Nephron (organoid): ENCODE measurements around the gene CLK3.

Source experiments
- H3K27ac Mint-ChIP-seq, 3 experiments: 2 replicates each; pipeline ENCODE4 v1.8.0; 2020; ENCODE audit warnings: mixed read lengths in 3 of 3, mild to moderate bottlenecking in 2 of 3, moderate library complexity in 1 of 3
- H3K27me3 Mint-ChIP-seq: 2 replicates; pipeline ENCODE4 v1.8.0; 2021; ENCODE audit warnings: low read depth, mild to moderate bottlenecking, moderate library complexity, mixed read lengths
- H3K36me3 Mint-ChIP-seq: 2 replicates; pipeline ENCODE4 v1.8.0; 2020; ENCODE audit warnings: low read depth, mixed read lengths
- H3K4me1 Mint-ChIP-seq: 2 replicates; pipeline ENCODE4 v1.8.0; 2020; ENCODE audit warnings: mixed read lengths
- H3K4me3 Mint-ChIP-seq, 3 experiments: 2 replicates each; pipeline ENCODE4 v1.8.0; 2020; ENCODE audit warnings: mild to moderate bottlenecking in 3 of 3, mixed read lengths in 3 of 3, moderate library complexity in 2 of 3
- H3K9me3 Mint-ChIP-seq: 2 replicates; pipeline ENCODE4 v1.8.0; 2020; ENCODE audit warnings: mixed read lengths
- TF ChIP-seq, protein P1 (sequence below), 3 experiments: fragments of 200-600 bp; sonication (generic); IDR thresholded peaks; one replicate each; pipeline ENCODE4 v1.5.0; 2021; ENCODE audit warnings: antibody characterized with exemption in 3 of 3; ENCODE audit not compliant: unreplicated experiment in 3 of 3

The CLK3 gene

DNA sequence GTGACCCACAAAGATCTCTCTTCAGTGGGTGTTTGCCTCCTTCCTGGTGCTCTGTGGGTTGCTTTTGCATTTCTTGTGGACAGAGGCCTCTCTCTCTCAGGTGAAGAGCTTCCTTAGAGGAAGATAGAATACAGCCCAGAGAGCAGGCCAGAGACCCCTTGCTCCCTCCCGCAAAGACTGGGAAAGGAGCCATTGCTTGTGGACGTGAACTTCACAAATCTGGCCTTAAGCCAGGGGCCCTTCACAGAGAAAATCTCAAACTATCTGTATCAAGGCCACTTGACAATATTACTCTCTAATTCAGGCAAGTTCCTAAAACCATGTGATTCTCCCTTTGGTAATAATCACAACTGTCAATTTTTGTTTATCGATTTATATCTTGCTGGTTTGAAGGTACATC lies 30.4 kb upstream of the CLK3 start:
- Mint-ChIP-seq H3K4me1 (peaks cover 24% of the 10 kb centered on the region), H3K27ac (no peak overlapping the region), H3K36me3 (peaks cover 31% of the 10 kb centered on the region), H3K9me3 (no peaks in the 10 kb centered on the region), H3K4me3 (no peak overlapping the region), H3K27me3 (no peaks in the 10 kb centered on the region)
- TF ChIP-seq, protein P1, sequence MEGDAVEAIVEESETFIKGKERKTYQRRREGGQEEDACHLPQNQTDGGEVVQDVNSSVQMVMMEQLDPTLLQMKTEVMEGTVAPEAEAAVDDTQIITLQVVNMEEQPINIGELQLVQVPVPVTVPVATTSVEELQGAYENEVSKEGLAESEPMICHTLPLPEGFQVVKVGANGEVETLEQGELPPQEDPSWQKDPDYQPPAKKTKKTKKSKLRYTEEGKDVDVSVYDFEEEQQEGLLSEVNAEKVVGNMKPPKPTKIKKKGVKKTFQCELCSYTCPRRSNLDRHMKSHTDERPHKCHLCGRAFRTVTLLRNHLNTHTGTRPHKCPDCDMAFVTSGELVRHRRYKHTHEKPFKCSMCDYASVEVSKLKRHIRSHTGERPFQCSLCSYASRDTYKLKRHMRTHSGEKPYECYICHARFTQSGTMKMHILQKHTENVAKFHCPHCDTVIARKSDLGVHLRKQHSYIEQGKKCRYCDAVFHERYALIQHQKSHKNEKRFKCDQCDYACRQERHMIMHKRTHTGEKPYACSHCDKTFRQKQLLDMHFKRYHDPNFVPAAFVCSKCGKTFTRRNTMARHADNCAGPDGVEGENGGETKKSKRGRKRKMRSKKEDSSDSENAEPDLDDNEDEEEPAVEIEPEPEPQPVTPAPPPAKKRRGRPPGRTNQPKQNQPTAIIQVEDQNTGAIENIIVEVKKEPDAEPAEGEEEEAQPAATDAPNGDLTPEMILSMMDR (IDR thresholded peaks at IDR 0.05; ENCODE audit: unreplicated experiment in 3 of 3) = no peak

DNA sequence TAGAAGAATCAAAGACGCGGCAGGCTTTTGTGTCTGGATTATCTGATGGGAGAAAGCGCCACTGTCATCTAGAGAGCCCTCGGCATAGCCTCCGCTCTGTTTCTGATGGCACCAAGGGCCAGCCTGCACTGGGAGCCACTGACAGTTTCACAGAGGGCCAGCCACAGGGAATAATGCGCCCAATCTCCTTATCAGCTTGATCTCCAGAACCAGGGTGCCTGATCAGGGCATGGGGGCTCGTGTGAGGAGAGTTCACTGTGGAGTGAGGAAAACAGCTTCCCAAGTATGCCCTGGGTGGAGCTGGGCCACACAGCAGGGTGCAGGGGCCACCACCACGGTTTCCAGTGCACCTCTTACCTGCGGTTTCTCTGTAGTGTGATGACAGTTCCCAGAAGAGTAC lies 29.8 kb upstream of the CLK3 start:
- Mint-ChIP-seq H3K36me3 (peaks cover 35% of the 10 kb centered on the region), H3K9me3 (no peaks in the 10 kb centered on the region), H3K4me3 (no peak overlapping the region), H3K27ac (no peak overlapping the region), H3K4me1 (peaks cover 24% of the 10 kb centered on the region), H3K27me3 (no peaks in the 10 kb centered on the region)
- TF ChIP-seq, protein P1 (IDR thresholded peaks at IDR 0.05; ENCODE audit: unreplicated experiment in 3 of 3) = no peak

- no peaks in the 10 kb centered on the region for H3K9me3 Mint-ChIP-seq
- peaks cover 63% of the 10 kb centered on the region for H3K36me3 Mint-ChIP-seq
- H3K4me3 Mint-ChIP-seq = no peak overlapping the region
Measured at GRCh38 chr15:74589826-74590225, 25.8 kb upstream of the CLK3 start.

DNA sequence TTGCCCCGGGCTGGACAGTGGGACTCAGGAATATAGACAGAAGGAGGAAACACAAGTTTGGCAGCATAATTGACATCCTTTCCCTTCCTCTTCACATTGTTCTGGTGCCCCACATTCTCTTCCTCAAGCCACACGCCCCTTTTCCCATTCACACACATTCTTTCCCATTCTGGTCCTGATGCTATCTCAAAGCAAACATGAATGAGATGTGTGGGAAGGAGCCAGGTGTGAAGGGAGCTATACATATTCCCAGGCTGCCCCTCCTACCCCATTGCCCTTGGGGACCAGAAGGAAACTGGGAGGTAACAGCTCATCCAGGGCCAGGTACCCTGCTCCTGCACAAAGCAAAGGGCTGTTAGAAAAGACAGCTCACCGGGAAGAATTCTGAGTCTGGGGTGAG lies 23.4 kb upstream of the CLK3 start:
- H3K9me3 Mint-ChIP-seq = no peaks in the 10 kb centered on the region

More at GRCh38 chr15:74589826-74590225, 25.8 kb upstream of the CLK3 start:
- TF ChIP-seq, protein P1 (IDR thresholded peaks at IDR 0.05; ENCODE audit: unreplicated experiment in 3 of 3) = no peak
- Mint-ChIP-seq H3K27ac (no peak overlapping the region), H3K27me3 (no peaks in the 10 kb centered on the region), H3K4me1 (peaks cover 8% of the 10 kb centered on the region)

DNA sequence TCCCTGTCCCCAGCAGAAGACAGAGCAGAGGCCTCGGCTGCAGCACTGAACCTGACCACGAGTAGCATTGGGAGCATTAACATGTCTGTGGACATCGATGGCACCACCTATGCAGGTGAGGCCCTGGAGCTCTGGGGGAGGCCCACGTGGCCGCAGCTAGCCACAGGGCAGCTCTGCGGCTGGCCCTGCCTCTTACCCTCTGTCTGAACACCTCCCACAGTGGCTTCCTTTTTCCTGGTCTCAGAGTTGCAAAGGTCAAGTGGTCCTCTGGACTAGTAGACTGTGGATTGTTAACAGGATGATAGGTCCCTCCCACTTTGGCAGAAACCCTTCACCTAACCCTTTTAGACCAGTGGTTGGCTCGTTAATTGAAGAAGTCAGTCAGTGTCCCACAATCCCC lies 22.5 kb upstream of the CLK3 start:
- H3K9me3 Mint-ChIP-seq = no peaks in the 10 kb centered on the region
- no peak overlapping the region for H3K4me3 Mint-ChIP-seq
- no peak overlapping the region for H3K27ac Mint-ChIP-seq
- H3K36me3 Mint-ChIP-seq = peaks cover 58% of the 10 kb centered on the region
- peaks cover 4% of the 10 kb centered on the region for H3K4me1 Mint-ChIP-seq
- TF ChIP-seq, protein P1 (IDR thresholded peaks at IDR 0.05; ENCODE audit: unreplicated experiment in 3 of 3) = no peak
- no peaks in the 10 kb centered on the region for H3K27me3 Mint-ChIP-seq

More for the DNA sequence above, 23.4 kb upstream of the CLK3 start:
- Mint-ChIP-seq H3K36me3 (peaks cover 58% of the 10 kb centered on the region), H3K27ac (no peak overlapping the region), H3K4me1 (no peaks in the 10 kb centered on the region), H3K27me3 (no peaks in the 10 kb centered on the region), H3K4me3 (no peak overlapping the region)
- TF ChIP-seq, protein P1 (IDR thresholded peaks at IDR 0.05; ENCODE audit: unreplicated experiment in 3 of 3) = no peak

- H3K4me1 Mint-ChIP-seq = peaks cover 10% of the 10 kb centered on the region
- H3K4me3 Mint-ChIP-seq = no peak overlapping the region
- H3K36me3 Mint-ChIP-seq = peaks cover 64% of the 10 kb centered on the region
- TF ChIP-seq, protein P1 (IDR thresholded peaks at IDR 0.05; ENCODE audit: unreplicated experiment in 3 of 3) = no peak
- no peak overlapping the region for H3K27ac Mint-ChIP-seq
- no peaks in the 10 kb centered on the region for H3K9me3 Mint-ChIP-seq
- no peaks in the 10 kb centered on the region for H3K27me3 Mint-ChIP-seq
Measured at GRCh38 chr15:74594455-74594854, 21.2 kb upstream of the CLK3 start.
